H7 (cell line): ENCODE measurements around the gene LMBRD2. TPM values are rescaled to one million over a fixed set of nuclear protein-coding genes. Genes with fewer than 3 reads are reported as not detected.

Source experiments
- DNase-seq: peaks from one replicate; pipeline ENCODE4 v3.0.0; 2012
- H3K27me3 ChIP-seq: 2 replicates; pipeline ENCODE4 v1.6.0; 2011; ENCODE audit warnings: mild to moderate bottlenecking, low read length; ENCODE audit not compliant: control insufficient read depth, insufficient read depth
- H3K36me3 ChIP-seq: replicated peaks from 2 replicates; pipeline ENCODE4 v1.5.1; 2011; ENCODE audit warnings: low read length; ENCODE audit not compliant: control insufficient read depth, insufficient read depth
- H3K4me3 ChIP-seq: 2 replicates; pipeline ENCODE4 v1.5.1; 2011; ENCODE audit warnings: low read depth, mild to moderate bottlenecking, control low read depth, low read length, moderate library complexity; ENCODE audit not compliant: insufficient read depth
- total RNA-seq: library from RNA; depleted of rRNA; stranded (reverse); fragments of >200 nt; shearing (Covaris generic); gene quantifications from 2 replicates; pipeline ENCODE4 v1.2.3, GENCODE V29; 2014; rRNA removed

Gene LMBRD2
- total RNA-seq, 1 experiment from 2014 or later, result 4.1 TPM

DNA sequence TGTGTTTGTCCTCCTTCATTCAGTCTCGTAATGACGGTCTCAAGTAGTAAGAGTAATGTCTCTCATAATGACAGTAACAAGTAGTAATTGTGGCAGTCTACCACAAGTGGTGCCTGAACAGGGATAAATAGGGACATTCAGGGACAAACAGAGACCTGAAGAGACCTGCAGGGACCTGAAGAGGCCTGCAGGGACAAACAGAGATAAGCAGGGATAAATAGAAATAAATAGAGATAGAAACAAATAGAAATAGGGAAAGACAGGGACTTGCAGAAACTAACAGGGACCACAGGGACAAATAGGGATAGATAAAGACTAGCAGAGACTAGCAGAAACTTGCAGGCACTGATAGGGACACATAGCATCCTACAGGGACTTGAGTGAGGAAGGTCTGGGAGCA is 92.9 kb downstream of the LMBRD2 start:
- no peak for DNase-seq
- H3K36me3 ChIP-seq, result no peaks in the 10 kb centered on the region
- H3K4me3 ChIP-seq, result no peak overlapping the region
- no peaks in the 10 kb centered on the region for H3K27me3 ChIP-seq

DNA sequence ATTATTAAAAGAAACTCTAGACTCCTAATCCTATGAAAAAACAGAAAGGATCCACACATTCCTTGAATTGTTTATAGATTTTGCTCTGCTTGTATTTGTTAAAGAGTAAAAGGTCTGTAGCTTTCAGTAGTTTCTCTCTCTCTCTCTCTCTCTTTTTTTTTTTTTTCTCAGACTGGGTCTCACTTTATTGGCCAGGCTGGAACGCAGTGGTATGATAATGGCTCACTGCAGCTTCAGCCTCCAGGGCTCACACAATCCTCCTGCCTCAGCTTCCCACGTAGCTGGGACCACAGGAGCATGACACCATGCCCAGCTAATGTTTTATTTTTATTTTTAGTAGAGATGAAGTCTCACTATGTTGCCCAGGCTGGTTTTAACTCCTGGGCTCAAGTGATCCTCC is 94.3 kb downstream of the LMBRD2 start:
- Histone ChIP-seq H3K36me3 (no peaks in the 10 kb centered on the region), H3K4me3 (no peak overlapping the region), H3K27me3 (no peaks in the 10 kb centered on the region)
- no peak for DNase-seq

- DNase-seq, result no peak
- Histone ChIP-seq H3K4me3 (no peak overlapping the region), H3K27me3 (no peaks in the 10 kb centered on the region), H3K36me3 (no peaks in the 10 kb centered on the region)
Observed at GRCh38 chr5:36056422-36056821, 95.3 kb downstream of the LMBRD2 start.

DNA sequence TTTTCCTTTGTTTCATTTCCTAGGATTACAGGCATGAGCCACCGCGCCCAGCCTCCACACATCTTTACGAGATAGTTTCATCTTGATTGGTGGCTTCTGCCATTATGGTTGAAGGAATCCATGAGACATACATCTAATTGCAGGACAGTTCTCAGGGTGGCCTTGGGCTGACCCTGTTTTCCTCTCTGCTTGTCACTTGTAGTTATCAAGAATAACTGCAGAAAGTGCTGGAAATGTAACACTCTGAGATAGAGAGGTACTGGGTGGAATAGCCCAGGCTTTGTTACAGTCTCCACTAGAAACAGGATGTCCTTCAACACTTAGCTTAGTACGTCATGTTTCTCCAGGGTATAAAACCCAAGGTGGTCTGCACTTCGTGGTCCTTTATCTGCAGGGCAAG is 95.7 kb downstream of the LMBRD2 start:
- Histone ChIP-seq H3K36me3 (no peaks in the 10 kb centered on the region; the same call in 1 of the 2 replicates), H3K4me3 (no peak overlapping the region)

GRCh38 chr5:36054647-36055046 is 97.0 kb downstream of the LMBRD2 start:
- H3K27me3 ChIP-seq, result no peaks in the 10 kb centered on the region
- no peak overlapping the region for H3K4me3 ChIP-seq
- no peak for DNase-seq
- no peaks in the 10 kb centered on the region; the same call in 1 of the 2 replicates for H3K36me3 ChIP-seq

More for the DNA sequence above, 95.7 kb downstream of the LMBRD2 start:
- no peaks in the 10 kb centered on the region for H3K27me3 ChIP-seq
- DNase-seq, result no peak

- Histone ChIP-seq H3K27me3 (no peaks in the 10 kb centered on the region), H3K4me3 (no peak overlapping the region), H3K36me3 (peaks cover 2% of the 10 kb centered on the region)
- DNase-seq, result no peak
Observed at GRCh38 chr5:36052538-36052937, 99.1 kb downstream of the LMBRD2 start.

GRCh38 chr5:36049949-36050348 is 101.7 kb downstream of the LMBRD2 start:
- H3K27me3 ChIP-seq, result no peaks in the 10 kb centered on the region
- H3K36me3 ChIP-seq, result peaks cover 2% of the 10 kb centered on the region
- no peak overlapping the region for H3K4me3 ChIP-seq
- no peak for DNase-seq

Other genes starting within 250 kb of the LMBRD2 start
- gene CAPSL, start 213.3 kb downstream of the LMBRD2 start, total RNA-seq, result not detected in 2 replicates
- gene UGT3A1, start 160.5 kb downstream of the LMBRD2 start, total RNA-seq, result 0.87 and 2.1 TPM in 2 replicates
- gene UGT3A2, start 85.0 kb downstream of the LMBRD2 start, total RNA-seq, result 4.7 and 6.5 TPM in 2 replicates
- 60.7 and 90.0 TPM in 2 replicates for gene SKP2, start 224 bp upstream of the LMBRD2 start, total RNA-seq
- gene NADK2, start 90.0 kb upstream of the LMBRD2 start, total RNA-seq, result 15.3 and 16.0 TPM in 2 replicates
- gene RANBP3L, start 150.0 kb upstream of the LMBRD2 start, total RNA-seq, result not detected in 2 replicates